K562 (cell line): ENCODE data around the gene POLRMT. TPM values are rescaled to one million over a fixed set of nuclear protein-coding genes. Genes with fewer than 3 reads are reported as not detected.
A peak's percentile ranks its signal among the peaks of the same experiment; 100 is the strongest.

Experiments
- ASH1L ChIP-seq: fragments of 450-650 bp; IDR thresholded peaks from 2 replicates; pipeline ENCODE4 v1.6.1; 2018; ENCODE audit warnings: borderline replicate concordance, mild to moderate bottlenecking, low read depth; ENCODE audit not compliant: partially characterized antibody
- ATF7 ChIP-seq: fragments of 450-650 bp; IDR thresholded peaks from 2 replicates; pipeline ENCODE4 v1.7.1; 2014; ENCODE audit warnings: mild to moderate bottlenecking, moderate library complexity
- CEBPB ChIP-seq: fragments of 450-650 bp; IDR thresholded peaks from 2 replicates; pipeline ENCODE4 v1.6.1; 2016; ENCODE audit warnings: missing genetic modification characterization, missing compliant biosample characterization
- CREB1 ChIP-seq, 2 experiments: sonication (generic) in 1 of 2; formaldehyde crosslinking in 1 of 2; IDR thresholded peaks; 2 replicates each; pipeline versions ENCODE4 v1.6.1 to v1.8.0; 2012 to 2022; ENCODE audit warnings: inconsistent platforms in 1 of 2, mild to moderate bottlenecking in 1 of 2, missing genetic modification reagents in 1 of 2, moderate library complexity in 1 of 2
- ETV1 ChIP-seq: fragments of 450-650 bp; conservative IDR thresholded peaks from 2 replicates; pipeline ENCODE4 v1.6.1; 2016; ENCODE audit warnings: missing genetic modification characterization, control low read depth, low read depth, missing compliant biosample characterization
- FOXA1 ChIP-seq: fragments of 450-650 bp; IDR thresholded peaks from 2 replicates; pipeline ENCODE4 v1.6.1; 2016; ENCODE audit warnings: mild to moderate bottlenecking, borderline replicate concordance
- FOXM1 ChIP-seq, 2 experiments: fragments of 450-650 bp in 1 of 2; sonication (generic) in 1 of 2; formaldehyde crosslinking in 1 of 2; IDR thresholded peaks; 2 replicates each; pipeline versions ENCODE4 v1.6.1 to v1.9.0; 2017 to 2022; ENCODE audit warnings: low read depth in 2 of 2, mild to moderate bottlenecking in 2 of 2, missing genetic modification reagents in 1 of 2, moderate library complexity in 1 of 2
- IRF2 ChIP-seq: sonication (generic); formaldehyde crosslinking; IDR thresholded peaks from 2 replicates; pipeline ENCODE4 v1.8.1; 2022; ENCODE audit warnings: mild to moderate bottlenecking, missing genetic modification reagents
- KLF6 ChIP-seq: fragments of 250-450 bp; sonication (Bioruptor Pico); IDR thresholded peaks from 2 replicates; pipeline ENCODE4 v1.4.0; 2020; ENCODE audit warnings: mild to moderate bottlenecking, moderate library complexity, borderline replicate concordance
- PPARD ChIP-seq: fragments of 250-450 bp; sonication (Bioruptor Pico); IDR thresholded peaks from 2 replicates; pipeline ENCODE4 v1.8.0; 2022; ENCODE audit warnings: inconsistent platforms, mild to moderate bottlenecking, moderate library complexity
- SIN3A ChIP-seq, 2 experiments: fragments of 150-350 bp in 1 of 2; IDR thresholded peaks; 2 replicates each; pipeline ENCODE4 v1.6.1; 2011 to 2016; ENCODE audit warnings: borderline replicate concordance in 2 of 2, low read depth in 2 of 2, low read length in 2 of 2, mild to moderate bottlenecking in 2 of 2, moderate library complexity in 2 of 2; ENCODE audit not compliant: control insufficient read depth in 1 of 2
- SRSF9 ChIP-seq: fragments of 200-400 bp; formaldehyde crosslinking; IDR thresholded peaks from 2 replicates; pipeline ENCODE4 v1.6.1; 2017; ENCODE audit warnings: low read depth, low read length, borderline replicate concordance
- U2AF1 ChIP-seq: fragments of 200-400 bp; formaldehyde crosslinking; optimal IDR thresholded peaks from 2 replicates; pipeline ENCODE3; 2017; ENCODE audit warnings: mild to moderate bottlenecking, low read depth, low read length, moderate library complexity
- ZFP36 ChIP-seq: fragments of 150-350 bp; IDR thresholded peaks from 2 replicates; pipeline ENCODE4 v1.6.1; 2018; ENCODE audit warnings: low read length, low read depth; ENCODE audit not compliant: partially characterized antibody
- ZKSCAN3 ChIP-seq: fragments of 250-450 bp; sonication (Bioruptor Pico); IDR thresholded peaks from 2 replicates; pipeline ENCODE4 v1.4.0; 2020
- ZNF197 ChIP-seq: fragments of 200-800 bp; sonication (Bioruptor generic); IDR thresholded peaks from 2 replicates; pipeline ENCODE4 v1.6.1; 2016; ENCODE audit warnings: low read depth, missing genetic modification characterization, missing compliant biosample characterization
- ZNF57 ChIP-seq: fragments of 450-650 bp; formaldehyde crosslinking; IDR thresholded peaks from 2 replicates; pipeline ENCODE4 v1.4.0; 2020; ENCODE audit warnings: mild to moderate bottlenecking, moderate library complexity
- ZNF699 ChIP-seq: fragments of 250-450 bp; sonication (Bioruptor Pico); IDR thresholded peaks from 2 replicates; pipeline ENCODE4 v1.8.0; 2021; ENCODE audit warnings: mild to moderate bottlenecking, moderate library complexity; ENCODE audit not compliant: insufficient replicate concordance
- polyA plus RNA-seq, 8 experiments: library from polyadenylated mRNA; depleted of rRNA in 4 of 8; stranded (reverse) in 5 of 8; unstranded in 3 of 8; fragments of >200 nt; fragmentation: Nextera tagmentation in 2 of 8; fragmentation: Illumina TruSeq in 1 of 8; extraction: Ambion mirVana in 2 of 8; extraction: Trizol in 1 of 8; gene quantifications; 2 replicates each; pipeline versions ENCODE4 v1.2.1 to v1.2.3, GENCODE V29; 2011 to 2014; ENCODE audit warnings: inconsistent platforms in 1 of 8, missing spikeins in 1 of 8
- total RNA-seq, 7 experiments: library from RNA; depleted of rRNA in 6 of 7; stranded (reverse); fragments of >200 nt in 6 of 7; fragmentation: Illumina TruSeq in 2 of 7; extraction: Trizol in 2 of 7; gene quantifications; 2 replicates each; pipeline versions ENCODE4 v1.2.1 to v1.2.3, GENCODE V29; 2011 to 2021; ENCODE audit warnings: low replicate concordance in 1 of 7
- TF ChIP-seq, protein P1 (sequence below): fragments of 450-650 bp; formaldehyde crosslinking; IDR thresholded peaks from 2 replicates; pipeline ENCODE4 v1.4.0; 2020; ENCODE audit warnings: mild to moderate bottlenecking, moderate library complexity
- TF ChIP-seq, protein P2 (sequence below): fragments of 450-650 bp; IDR thresholded peaks from 2 replicates; pipeline ENCODE4 v1.7.0; 2016; ENCODE audit warnings: borderline replicate concordance
- TF ChIP-seq, protein P3 (sequence below): fragments of 150-350 bp; IDR thresholded peaks from 2 replicates; pipeline ENCODE4 v1.6.1; 2014; ENCODE audit warnings: low read depth, mild to moderate bottlenecking, low read length, borderline replicate concordance

The POLRMT gene
- total and polyA plus RNA-seq, 9 of the 15 experiments (the other 6 are each of a cell fraction or from before 2014, with no cell fraction given), result 30.3 to 144 (median 68.0) TPM

DNA sequence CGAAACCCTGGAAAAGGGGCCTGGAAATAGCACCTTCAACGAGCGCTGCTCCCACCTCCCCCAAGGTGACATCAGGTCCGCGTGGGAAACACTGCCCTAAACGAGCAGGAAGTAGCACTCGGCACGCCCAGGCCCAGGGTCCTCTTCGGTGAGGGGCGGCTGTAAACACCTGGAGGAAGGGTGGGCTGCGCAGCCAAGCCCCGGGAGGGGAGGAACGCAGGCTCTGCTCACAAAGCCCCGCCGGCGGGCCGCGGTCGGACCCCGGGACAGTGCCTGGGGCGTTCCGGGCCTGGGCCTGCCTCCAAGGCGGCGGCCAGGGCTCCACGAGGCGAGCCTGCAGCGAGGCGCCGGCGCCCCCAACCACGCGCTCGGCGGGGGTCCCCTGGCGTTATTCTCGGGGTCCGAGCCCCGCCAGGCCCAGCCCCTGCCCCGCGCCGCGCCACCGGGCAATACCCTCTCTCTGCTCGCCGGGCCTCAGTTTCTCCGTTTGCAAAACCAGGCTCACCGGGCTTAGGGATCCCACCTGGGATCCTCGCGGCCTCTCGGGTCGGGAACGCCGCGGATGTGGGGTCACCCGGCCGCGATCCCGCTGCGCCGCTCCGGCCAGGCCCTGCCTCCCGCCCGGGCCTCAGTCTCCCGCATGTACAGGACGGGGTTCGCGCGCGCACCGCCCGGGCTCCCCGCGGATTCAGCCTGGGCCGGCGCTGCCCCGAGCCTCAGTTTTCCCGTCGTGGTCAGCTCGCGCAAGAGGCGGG is 29.0 kb upstream of the POLRMT start (continued):
- TF ChIP-seq, protein P1, sequence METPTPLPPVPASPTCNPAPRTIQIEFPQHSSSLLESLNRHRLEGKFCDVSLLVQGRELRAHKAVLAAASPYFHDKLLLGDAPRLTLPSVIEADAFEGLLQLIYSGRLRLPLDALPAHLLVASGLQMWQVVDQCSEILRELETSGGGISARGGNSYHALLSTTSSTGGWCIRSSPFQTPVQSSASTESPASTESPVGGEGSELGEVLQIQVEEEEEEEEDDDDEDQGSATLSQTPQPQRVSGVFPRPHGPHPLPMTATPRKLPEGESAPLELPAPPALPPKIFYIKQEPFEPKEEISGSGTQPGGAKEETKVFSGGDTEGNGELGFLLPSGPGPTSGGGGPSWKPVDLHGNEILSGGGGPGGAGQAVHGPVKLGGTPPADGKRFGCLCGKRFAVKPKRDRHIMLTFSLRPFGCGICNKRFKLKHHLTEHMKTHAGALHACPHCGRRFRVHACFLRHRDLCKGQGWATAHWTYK, result no peak
- TF ChIP-seq CREB1 (IDR thresholded peaks at IDR 0.05), result no peak
- no peak for TF ChIP-seq CREB1 (CRISPR knock-in tag; IDR thresholded peaks at IDR 0.05)
- no peak for TF ChIP-seq ZNF699
- TF ChIP-seq, protein P2, sequence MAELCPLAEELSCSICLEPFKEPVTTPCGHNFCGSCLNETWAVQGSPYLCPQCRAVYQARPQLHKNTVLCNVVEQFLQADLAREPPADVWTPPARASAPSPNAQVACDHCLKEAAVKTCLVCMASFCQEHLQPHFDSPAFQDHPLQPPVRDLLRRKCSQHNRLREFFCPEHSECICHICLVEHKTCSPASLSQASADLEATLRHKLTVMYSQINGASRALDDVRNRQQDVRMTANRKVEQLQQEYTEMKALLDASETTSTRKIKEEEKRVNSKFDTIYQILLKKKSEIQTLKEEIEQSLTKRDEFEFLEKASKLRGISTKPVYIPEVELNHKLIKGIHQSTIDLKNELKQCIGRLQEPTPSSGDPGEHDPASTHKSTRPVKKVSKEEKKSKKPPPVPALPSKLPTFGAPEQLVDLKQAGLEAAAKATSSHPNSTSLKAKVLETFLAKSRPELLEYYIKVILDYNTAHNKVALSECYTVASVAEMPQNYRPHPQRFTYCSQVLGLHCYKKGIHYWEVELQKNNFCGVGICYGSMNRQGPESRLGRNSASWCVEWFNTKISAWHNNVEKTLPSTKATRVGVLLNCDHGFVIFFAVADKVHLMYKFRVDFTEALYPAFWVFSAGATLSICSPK, result no peak
- TF ChIP-seq ETV1 (tag), result no peak
- no peak for TF ChIP-seq ZNF57
- TF ChIP-seq CEBPB (tag), result no peak
- TF ChIP-seq FOXM1 (IDR thresholded peaks at IDR 0.05; ENCODE audit: low read depth), result no peak
- 0 out of 2 replicates have a peak, but pooled peaks have one; percentile 44 for TF ChIP-seq FOXM1 (CRISPR knock-in tag; IDR thresholded peaks at IDR 0.05; ENCODE audit: low read depth)
- TF ChIP-seq SRSF9, result no peak
- TF ChIP-seq ATF7, result no peak; the same call in 1 of the 2 replicates
- no peak for TF ChIP-seq KLF6 (CRISPR knock-in tag)
- TF ChIP-seq SIN3A (IDR thresholded peaks at IDR 0.05; ENCODE audit: borderline replicate concordance in 2 of 2, control insufficient read depth in 1 of 2, low read depth in 2 of 2, low read length in 2 of 2), result peak; percentile 70 to 73; a peak in 2 of 4 replicates
- no peak for TF ChIP-seq FOXA1
- no peak for TF ChIP-seq U2AF1
- peak; percentile 68; the same call in 1 of the 2 replicates for TF ChIP-seq IRF2 (CRISPR knock-in tag)
- no peak for TF ChIP-seq ZNF197 (CRISPR knock-in tag)
- no peak for TF ChIP-seq ZFP36
- TF ChIP-seq ASH1L, result no peak
- no peak for TF ChIP-seq PPARD
- TF ChIP-seq, protein P3, sequence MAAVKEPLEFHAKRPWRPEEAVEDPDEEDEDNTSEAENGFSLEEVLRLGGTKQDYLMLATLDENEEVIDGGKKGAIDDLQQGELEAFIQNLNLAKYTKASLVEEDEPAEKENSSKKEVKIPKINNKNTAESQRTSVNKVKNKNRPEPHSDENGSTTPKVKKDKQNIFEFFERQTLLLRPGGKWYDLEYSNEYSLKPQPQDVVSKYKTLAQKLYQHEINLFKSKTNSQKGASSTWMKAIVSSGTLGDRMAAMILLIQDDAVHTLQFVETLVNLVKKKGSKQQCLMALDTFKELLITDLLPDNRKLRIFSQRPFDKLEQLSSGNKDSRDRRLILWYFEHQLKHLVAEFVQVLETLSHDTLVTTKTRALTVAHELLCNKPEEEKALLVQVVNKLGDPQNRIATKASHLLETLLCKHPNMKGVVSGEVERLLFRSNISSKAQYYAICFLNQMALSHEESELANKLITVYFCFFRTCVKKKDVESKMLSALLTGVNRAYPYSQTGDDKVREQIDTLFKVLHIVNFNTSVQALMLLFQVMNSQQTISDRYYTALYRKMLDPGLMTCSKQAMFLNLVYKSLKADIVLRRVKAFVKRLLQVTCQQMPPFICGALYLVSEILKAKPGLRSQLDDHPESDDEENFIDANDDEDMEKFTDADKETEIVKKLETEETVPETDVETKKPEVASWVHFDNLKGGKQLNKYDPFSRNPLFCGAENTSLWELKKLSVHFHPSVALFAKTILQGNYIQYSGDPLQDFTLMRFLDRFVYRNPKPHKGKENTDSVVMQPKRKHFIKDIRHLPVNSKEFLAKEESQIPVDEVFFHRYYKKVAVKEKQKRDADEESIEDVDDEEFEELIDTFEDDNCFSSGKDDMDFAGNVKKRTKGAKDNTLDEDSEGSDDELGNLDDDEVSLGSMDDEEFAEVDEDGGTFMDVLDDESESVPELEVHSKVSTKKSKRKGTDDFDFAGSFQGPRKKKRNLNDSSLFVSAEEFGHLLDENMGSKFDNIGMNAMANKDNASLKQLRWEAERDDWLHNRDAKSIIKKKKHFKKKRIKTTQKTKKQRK, result no peak
- TF ChIP-seq ZKSCAN3, result no peak
